GM12875 (cell line): Measurements from ENCODE around the gene GCG.

Source experiments
- H3K4me3 ChIP-seq: one replicate; pipeline ENCODE4 v1.5.1; 2011; ENCODE audit warnings: low read depth, low read length, control low read depth
- TF ChIP-seq, protein P1 (sequence below): IDR thresholded peaks from 2 replicates; pipeline ENCODE4 v1.5.1; 2011; ENCODE audit warnings: low read depth, mild to moderate bottlenecking, control low read depth, inconsistent platforms, low read length, moderate library complexity, borderline replicate concordance; ENCODE audit not compliant: insufficient read depth

The GCG gene

DNA sequence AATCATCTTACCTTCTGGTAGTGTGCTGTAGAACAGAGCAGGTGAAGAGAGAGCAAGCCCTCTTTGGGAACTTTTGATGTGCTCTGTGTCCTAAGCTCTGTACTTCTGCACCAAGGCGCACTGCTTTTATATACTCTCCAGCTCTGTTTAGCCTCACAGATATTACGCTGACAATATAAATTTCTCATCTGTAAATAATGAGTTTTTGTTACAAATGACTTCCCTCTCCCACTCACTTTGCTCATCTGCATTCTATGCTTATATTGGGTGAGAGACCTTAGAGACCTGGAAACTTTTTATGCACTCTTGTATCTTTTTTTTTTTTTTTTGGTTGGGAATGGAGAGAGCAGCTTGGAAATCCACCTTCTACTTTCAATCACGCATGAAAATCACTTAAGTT, at the start of gene GCG:
TSS of gene GCG (minus strand) at position 101 of the 400 bp plus-strand sequence. CDS start 3,069 bp downstream, outside the sequence.
- H3K4me3 ChIP-seq = no peak within 1 kb of the TSS
- TF ChIP-seq, protein P1, sequence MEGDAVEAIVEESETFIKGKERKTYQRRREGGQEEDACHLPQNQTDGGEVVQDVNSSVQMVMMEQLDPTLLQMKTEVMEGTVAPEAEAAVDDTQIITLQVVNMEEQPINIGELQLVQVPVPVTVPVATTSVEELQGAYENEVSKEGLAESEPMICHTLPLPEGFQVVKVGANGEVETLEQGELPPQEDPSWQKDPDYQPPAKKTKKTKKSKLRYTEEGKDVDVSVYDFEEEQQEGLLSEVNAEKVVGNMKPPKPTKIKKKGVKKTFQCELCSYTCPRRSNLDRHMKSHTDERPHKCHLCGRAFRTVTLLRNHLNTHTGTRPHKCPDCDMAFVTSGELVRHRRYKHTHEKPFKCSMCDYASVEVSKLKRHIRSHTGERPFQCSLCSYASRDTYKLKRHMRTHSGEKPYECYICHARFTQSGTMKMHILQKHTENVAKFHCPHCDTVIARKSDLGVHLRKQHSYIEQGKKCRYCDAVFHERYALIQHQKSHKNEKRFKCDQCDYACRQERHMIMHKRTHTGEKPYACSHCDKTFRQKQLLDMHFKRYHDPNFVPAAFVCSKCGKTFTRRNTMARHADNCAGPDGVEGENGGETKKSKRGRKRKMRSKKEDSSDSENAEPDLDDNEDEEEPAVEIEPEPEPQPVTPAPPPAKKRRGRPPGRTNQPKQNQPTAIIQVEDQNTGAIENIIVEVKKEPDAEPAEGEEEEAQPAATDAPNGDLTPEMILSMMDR = no peak

DNA sequence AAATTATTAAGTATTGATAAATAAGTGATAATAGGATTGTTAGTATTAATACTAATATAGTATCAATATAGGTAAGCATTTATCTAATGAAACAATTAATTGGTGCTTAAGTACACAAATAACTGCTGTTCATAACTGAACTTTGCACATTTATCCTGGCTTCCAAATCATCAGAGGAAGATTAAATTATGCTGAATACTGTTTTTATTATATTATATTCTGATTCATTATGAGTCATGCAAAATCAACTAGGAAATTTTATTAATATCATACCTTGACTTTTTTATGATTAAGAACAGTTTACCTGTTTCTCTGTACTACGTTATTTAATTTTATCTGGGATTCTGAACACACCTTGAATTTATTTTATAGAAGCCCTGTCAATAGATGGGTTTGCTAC, 48.6 kb upstream of the GCG start:
- no peak overlapping the region for H3K4me3 ChIP-seq
- TF ChIP-seq, protein P1 = no peak

DNA sequence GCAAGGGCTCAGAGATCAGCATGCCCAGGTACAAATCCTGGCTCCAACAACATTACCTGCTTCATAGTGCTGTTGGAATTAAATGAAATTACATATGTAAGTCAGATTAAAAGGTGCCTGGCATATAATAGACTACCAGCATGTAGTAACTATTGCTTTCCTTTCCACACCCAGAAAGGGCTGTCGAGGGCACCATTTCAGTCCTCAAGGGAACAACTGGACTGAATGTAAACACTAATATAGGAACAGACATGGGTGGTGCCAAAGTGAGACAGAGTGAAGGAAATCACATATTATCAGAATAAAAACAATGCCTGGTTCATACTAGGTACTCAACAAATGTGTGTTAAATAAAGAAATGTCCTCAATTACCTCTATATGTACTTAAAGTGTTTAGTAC, 47.9 kb upstream of the GCG start:
- TF ChIP-seq, protein P1 = no peak
- H3K4me3 ChIP-seq = no peak overlapping the region

DNA sequence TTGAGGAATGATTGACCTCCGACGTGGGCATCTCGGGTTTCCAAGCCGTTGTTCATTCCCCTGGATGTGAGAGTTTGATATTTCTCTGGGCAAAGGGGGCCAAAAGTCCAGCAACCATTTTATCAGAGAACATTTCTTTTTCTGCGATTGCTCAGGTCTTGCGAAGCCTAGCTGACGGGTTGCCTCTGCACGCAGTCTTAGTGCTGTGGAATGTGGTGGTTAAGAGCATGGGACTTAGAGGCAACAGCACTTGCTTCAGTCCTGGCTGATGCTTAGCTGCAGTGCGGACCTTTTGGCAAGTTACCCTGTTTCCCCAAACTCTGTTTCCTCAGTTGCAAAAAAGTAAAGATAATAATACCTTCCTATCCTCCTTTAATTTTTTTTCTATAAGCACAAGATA, 46.2 kb upstream of the GCG start:
- TF ChIP-seq, protein P1 = no peak
- no peak overlapping the region for H3K4me3 ChIP-seq

DNA sequence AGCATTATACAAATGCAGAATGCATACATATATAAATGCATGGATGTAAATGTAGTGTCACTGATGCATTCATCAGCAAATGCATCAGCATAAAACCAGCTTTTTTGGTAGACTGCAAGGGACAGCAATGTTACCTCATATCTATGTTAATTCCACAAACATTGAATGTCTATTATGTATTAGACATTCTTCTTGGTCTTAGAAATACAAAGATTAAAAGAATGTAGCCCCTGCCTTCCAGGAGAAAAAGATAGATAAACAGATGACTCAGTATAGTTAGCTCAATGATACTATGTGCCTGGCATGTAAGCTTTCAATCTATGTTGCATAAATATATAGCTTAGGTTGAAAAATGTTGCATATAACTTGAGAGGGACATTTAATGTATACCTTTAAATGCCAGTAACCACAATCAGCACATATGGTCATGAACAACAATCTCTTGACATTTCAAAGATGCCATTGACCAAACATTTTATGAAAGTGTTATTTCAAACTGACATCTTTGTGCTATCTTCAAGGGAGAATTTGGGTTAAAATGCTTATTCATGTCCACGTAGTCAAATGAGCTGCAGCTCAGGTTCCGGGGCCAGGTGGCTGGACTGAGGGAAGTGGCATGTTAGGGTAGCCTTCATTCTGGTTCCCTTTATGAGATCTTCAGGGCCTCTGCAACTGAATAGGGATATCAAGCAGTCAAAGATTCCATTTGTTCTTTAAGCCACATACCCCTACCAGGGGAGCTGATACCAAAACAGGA, 45.2 kb upstream of the GCG start:
- H3K4me3 ChIP-seq = no peak overlapping the region
- TF ChIP-seq, protein P1 = no peak

DNA sequence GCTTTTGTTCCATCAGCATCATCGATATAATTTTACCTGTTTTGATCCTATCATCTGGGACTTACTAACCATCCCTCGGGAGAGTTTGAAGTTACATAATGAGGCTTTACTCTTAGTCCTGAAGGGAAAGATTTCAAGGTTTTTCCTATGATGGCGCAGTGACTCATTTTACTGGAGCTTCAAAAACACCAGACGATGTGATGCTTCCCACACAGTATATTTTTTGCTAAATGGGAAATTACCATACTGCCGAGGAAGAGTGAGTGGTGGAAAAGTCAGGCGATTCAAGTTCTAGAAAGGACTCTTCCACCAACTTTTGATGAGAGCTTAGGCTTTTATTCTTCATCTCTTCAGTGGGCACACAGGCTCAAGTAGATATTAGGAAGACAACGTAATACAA, 44.6 kb upstream of the GCG start:
- H3K4me3 ChIP-seq = no peak overlapping the region
- TF ChIP-seq, protein P1 = no peak

DNA sequence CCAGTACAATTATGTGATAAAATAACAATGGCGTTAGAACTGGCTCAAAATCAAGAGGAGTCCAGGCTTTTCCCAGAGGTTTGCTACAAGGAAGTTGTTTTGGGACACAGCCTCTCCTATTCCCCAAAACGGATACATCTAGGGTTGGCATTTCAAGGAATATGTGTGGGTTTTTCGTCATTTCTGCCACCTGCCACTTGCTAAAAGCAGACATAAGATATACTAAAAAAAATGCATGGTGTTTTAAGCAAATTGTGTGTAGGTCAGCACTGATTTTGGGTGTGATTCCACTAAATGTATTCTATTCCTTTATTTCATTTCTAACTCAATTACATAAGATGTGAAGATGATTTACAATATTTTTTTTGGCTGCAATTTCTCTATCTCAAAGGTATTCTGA, 36.4 kb upstream of the GCG start:
- TF ChIP-seq, protein P1 = no peak
- no peak overlapping the region for H3K4me3 ChIP-seq
